CD4-positive, alpha-beta memory T cell (primary cell): ENCODE measurements around the gene QPCTL. TPM values are rescaled to one million over a fixed set of nuclear protein-coding genes. Genes with fewer than 3 reads are reported as not detected.
A peak's percentile ranks its signal among the peaks of the same experiment; 100 is the strongest.

Source experiments
- CTCF ChIA-PET: fragments of 350-600 bp; sonication (Branson Sonifier 250); formaldehyde crosslinking; loops from one replicate; lab custom pipeline; 2021; ENCODE audit warnings: inconsistent platforms; ENCODE audit not compliant: partially characterized antibody; lab: Charles Lee
- POLR2A ChIA-PET: fragments of 350-600 bp; sonication (Branson Sonifier 250); formaldehyde crosslinking; loops from one replicate; lab custom pipeline; 2021; ENCODE audit not compliant: partially characterized antibody; lab: Charles Lee
- DNase-seq, 5 donors: peaks; one replicate each; pipeline versions ENCODE4 v3.0.0 to v3.0.0-alpha.2; 2020 to 2022; ENCODE audit warnings: mixed read lengths in 1 of 5
- H3K27ac ChIP-seq: one replicate; pipeline ENCODE4 v1.7.0; 2013; ENCODE audit warnings: low read depth, low read length
- H3K27me3 ChIP-seq: 2 replicates; pipeline ENCODE4 v1.7.0; 2013; ENCODE audit warnings: mild to moderate bottlenecking, low read length, moderate library complexity; ENCODE audit not compliant: insufficient read depth
- H3K36me3 ChIP-seq: 2 replicates; pipeline ENCODE4 v1.7.0; 2013; ENCODE audit warnings: mild to moderate bottlenecking, low read length, moderate library complexity; ENCODE audit not compliant: insufficient read depth
- H3K4me1 ChIP-seq: 2 replicates; pipeline ENCODE4 v1.7.0; 2013; ENCODE audit warnings: mild to moderate bottlenecking, low read length, moderate library complexity; ENCODE audit not compliant: insufficient read depth
- H3K4me3 ChIP-seq, 2 donors: one replicate each; pipeline ENCODE4 v1.7.0; 2013; ENCODE audit warnings: low read length in 2 of 2, mild to moderate bottlenecking in 1 of 2
- H3K9me3 ChIP-seq, 2 donors: one replicate each; pipeline ENCODE4 v1.7.0; 2013; ENCODE audit warnings: low read length in 2 of 2, control low read depth in 1 of 2; ENCODE audit not compliant: control insufficient read depth in 1 of 2
- H3K27ac Mint-ChIP-seq, 7 donors: one replicate each; pipeline ENCODE4 v1.8.0; 2020 to 2021; ENCODE audit warnings: mixed read lengths in 7 of 7, mild to moderate bottlenecking in 6 of 7, inconsistent platforms in 3 of 7, moderate library complexity in 3 of 7
- H3K27me3 Mint-ChIP-seq, 2 donors: one replicate each; pipeline ENCODE4 v1.8.0; 2020 to 2021; ENCODE audit warnings: mixed read lengths in 2 of 2
- H3K36me3 Mint-ChIP-seq, 2 donors: one replicate each; pipeline ENCODE4 v1.8.0; 2020 to 2021; ENCODE audit warnings: mixed read lengths in 2 of 2, inconsistent platforms in 1 of 2, mild to moderate bottlenecking in 1 of 2
- H3K4me1 Mint-ChIP-seq, 4 donors: one replicate each; pipeline ENCODE4 v1.8.0; 2020 to 2021; ENCODE audit warnings: mixed read lengths in 4 of 4, mild to moderate bottlenecking in 1 of 4
- H3K4me3 Mint-ChIP-seq, 8 donors: one replicate each; pipeline ENCODE4 v1.8.0; 2020 to 2021; ENCODE audit warnings: mixed read lengths in 8 of 8, mild to moderate bottlenecking in 7 of 8, moderate library complexity in 6 of 8, inconsistent platforms in 3 of 8
- H3K9me3 Mint-ChIP-seq, 8 donors: one replicate each; pipeline ENCODE4 v1.8.0; 2020 to 2021; ENCODE audit warnings: mixed read lengths in 8 of 8, mild to moderate bottlenecking in 5 of 8, inconsistent platforms in 3 of 8, moderate library complexity in 1 of 8
- intact Hi-C: fragments of 100-400 bp; cut with micrococcal nuclease; formaldehyde crosslinking; loops from one replicate; pipeline ENCODE4 v1.15.1; 2023
- polyA plus RNA-seq, 2 donors: library from polyadenylated mRNA; unstranded; fragments of 300-500 nt; fragmentation: Illumina TruSeq; gene quantifications; one replicate each; pipeline ENCODE4 v1.2.3, GENCODE V29; 2021
- total RNA-seq, 2 experiments: library from RNA; stranded (reverse); gene quantifications; one replicate each; pipeline ENCODE4 v1.2.3, GENCODE V29; 2021

QPCTL gene
- total and polyA plus RNA-seq, 4 experiments from 2014 or later = 0.94 to 11.4 (median 6.1) TPM

DNA sequence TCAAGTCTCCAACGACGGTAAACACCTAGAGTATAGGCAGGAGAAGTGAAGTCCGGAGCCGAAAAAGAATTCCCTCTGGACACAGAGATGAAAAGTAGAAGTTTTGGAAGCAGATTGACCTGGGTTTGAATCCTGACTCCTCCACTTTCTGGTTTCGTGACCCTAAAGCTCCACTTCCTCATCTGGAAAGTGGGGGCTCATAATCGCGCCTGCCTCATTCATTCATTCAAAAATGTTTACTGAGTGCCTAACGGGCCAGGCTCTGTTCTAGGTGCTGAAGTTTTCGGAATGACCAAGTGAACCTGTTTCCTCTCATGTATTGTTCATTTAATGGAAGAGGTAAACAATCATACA lies 46.1 kb upstream of the QPCTL start:
- ChIA-PET CTCF (interaction anchor here (1.0 to 2.1 kb wide), 5 partner anchors 34 to 207 kb away, joined by 3 to 28 read pairs (median 6); no protein-coding TSS in a partner anchor), POLR2A (interaction anchor here (0.6 to 1.2 kb wide), 4 partner anchors 31 to 207 kb away, joined by 3 read pairs; no protein-coding TSS in a partner anchor)
- Histone ChIP-seq H3K9me3 (no peaks in the 10 kb centered on the region), H3K27me3 (no peaks in the 10 kb centered on the region), H3K27ac (peak overlapping the region; percentile 30), H3K4me1 (peaks cover 38% of the 10 kb centered on the region), H3K36me3 (no peaks in the 10 kb centered on the region), H3K4me3 (peak overlapping the region; percentile 42 to 75)
- Mint-ChIP-seq H3K9me3 (no peaks in the 10 kb centered on the region), H3K4me1 (peaks cover 15 to 37% (median 24%) of the 10 kb centered on the region in 4 donors), H3K4me3 (peak overlapping the region; percentile 83 to 91 (median 88)), H3K27ac (peak overlapping the region in 6 of 7 donors; percentile 59 to 89 (median 77)), H3K27me3 (no peaks in the 10 kb centered on the region), H3K36me3 (no peaks in the 10 kb centered on the region)
- intact Hi-C loops = no loop called here
- no peak for DNase-seq

DNA sequence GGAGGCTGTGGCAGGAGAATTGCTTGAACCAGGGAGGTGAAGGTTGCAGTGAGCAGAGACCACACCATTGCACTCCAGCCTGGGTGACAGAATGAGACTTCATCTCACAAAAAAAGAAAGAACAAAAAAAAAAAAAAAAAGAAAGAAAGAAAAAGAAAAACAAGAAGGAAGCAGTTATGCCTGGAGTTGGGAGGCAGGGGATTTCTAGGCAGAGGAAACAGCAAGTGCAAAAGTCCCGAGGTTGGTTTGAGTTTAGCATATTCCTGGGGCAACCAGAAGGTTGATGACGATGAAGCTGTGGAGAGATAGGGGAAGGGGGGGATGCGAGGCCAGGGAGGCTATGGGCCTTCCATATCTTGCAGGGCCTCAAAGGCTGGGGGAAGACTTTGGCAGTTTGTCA lies 41.7 kb upstream of the QPCTL start:
- DNase-seq = no peak
- H3K27me3 ChIP-seq = no peaks in the 10 kb centered on the region
- POLR2A ChIA-PET = interaction anchor here (0.6 to 1.3 kb wide), 2 partner anchors 9 to 66 kb away, joined by 4 to 6 read pairs; partner anchors contain the start of gene OPA3
- intact Hi-C loops = no loop called here
- Mint-ChIP-seq H3K27me3 (no peaks in the 10 kb centered on the region), H3K9me3 (no peaks in the 10 kb centered on the region), H3K27ac (peak overlapping the region in 1 of 7 donors; percentile 41), H3K36me3 (no peaks in the 10 kb centered on the region), H3K4me3 (no peak overlapping the region), H3K4me1 (peaks cover 5 to 9% (median 7%) of the 10 kb centered on the region in 4 donors)
- no peak overlapping the region for H3K27ac ChIP-seq
- peaks cover 10% of the 10 kb centered on the region for H3K4me1 ChIP-seq
- CTCF ChIA-PET = interaction anchor here (0.7 kb wide), 2 partner anchors 46 to 615 kb away, joined by 3 read pairs; no protein-coding TSS in a partner anchor
- H3K9me3 ChIP-seq = no peaks in the 10 kb centered on the region
- no peak overlapping the region for H3K4me3 ChIP-seq
- H3K36me3 ChIP-seq = no peaks in the 10 kb centered on the region

DNA sequence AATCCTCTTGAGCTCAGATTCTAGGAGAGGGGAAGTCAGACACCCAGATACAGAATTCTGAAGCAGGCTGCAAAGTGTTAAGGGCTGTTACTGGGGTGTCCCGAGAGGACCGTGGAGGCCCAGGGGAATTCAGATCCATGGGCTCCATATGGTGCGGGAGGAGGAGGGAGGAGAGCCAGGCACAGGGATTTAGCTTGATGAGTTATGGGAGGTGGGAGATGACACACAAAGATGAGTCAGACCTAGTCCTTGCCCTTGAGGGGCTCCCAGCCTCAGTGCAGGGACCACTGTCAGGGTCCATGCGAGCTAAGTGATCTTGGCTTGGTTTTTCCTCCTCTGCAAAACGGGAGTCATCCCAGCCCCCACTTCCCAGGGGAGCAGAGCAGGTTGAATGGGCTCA lies 38.8 kb upstream of the QPCTL start:
- Histone ChIP-seq H3K27me3 (no peaks in the 10 kb centered on the region), H3K9me3 (no peaks in the 10 kb centered on the region), H3K36me3 (no peaks in the 10 kb centered on the region), H3K4me3 (no peak overlapping the region), H3K27ac (no peak overlapping the region), H3K4me1 (no peaks in the 10 kb centered on the region)
- intact Hi-C loops = no loop called here
- POLR2A ChIA-PET = no interaction called here
- CTCF ChIA-PET = no interaction called here
- H3K4me3 Mint-ChIP-seq = no peak overlapping the region
- peaks cover 0 to under 1% of the 10 kb centered on the region in 2 donors for H3K27me3 Mint-ChIP-seq
- DNase-seq = no peak
- H3K9me3 Mint-ChIP-seq = no peaks in the 10 kb centered on the region
- H3K4me1 Mint-ChIP-seq = no peaks in the 10 kb centered on the region
- H3K36me3 Mint-ChIP-seq = no peaks in the 10 kb centered on the region
- no peak overlapping the region for H3K27ac Mint-ChIP-seq

DNA sequence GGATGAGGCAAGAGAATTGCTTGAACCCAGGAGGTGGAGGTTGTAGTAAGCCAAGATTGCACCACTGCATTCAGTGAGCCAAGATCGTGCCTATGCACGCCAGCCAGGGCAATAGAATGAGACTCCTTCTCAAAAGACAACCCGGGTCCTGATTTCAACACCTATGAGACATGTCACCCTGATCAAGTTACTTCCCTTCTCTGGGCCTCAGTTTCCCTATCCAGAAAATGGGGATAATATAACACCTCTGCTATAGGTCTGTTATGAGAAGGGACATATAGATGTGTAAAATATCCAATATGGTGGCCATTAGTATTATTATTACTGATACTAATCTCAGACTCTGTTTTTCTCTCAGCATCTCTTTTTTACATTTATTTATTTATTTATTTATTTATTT lies 37.4 kb upstream of the QPCTL start:
- ChIA-PET CTCF (no interaction called here), POLR2A (no interaction called here)
- Histone ChIP-seq H3K4me1 (no peaks in the 10 kb centered on the region), H3K27me3 (no peaks in the 10 kb centered on the region), H3K27ac (no peak overlapping the region), H3K4me3 (no peak overlapping the region), H3K9me3 (no peaks in the 10 kb centered on the region), H3K36me3 (no peaks in the 10 kb centered on the region)
- Mint-ChIP-seq H3K4me3 (peak overlapping the region in 1 of 8 donors; percentile 10), H3K36me3 (no peaks in the 10 kb centered on the region), H3K4me1 (peaks cover 0 to 3% (median under 1%) of the 10 kb centered on the region in 4 donors), H3K9me3 (no peaks in the 10 kb centered on the region), H3K27me3 (peaks cover 0 to 3% of the 10 kb centered on the region in 2 donors), H3K27ac (no peak overlapping the region)
- DNase-seq = no peak
- intact Hi-C loops = no loop called here

DNA sequence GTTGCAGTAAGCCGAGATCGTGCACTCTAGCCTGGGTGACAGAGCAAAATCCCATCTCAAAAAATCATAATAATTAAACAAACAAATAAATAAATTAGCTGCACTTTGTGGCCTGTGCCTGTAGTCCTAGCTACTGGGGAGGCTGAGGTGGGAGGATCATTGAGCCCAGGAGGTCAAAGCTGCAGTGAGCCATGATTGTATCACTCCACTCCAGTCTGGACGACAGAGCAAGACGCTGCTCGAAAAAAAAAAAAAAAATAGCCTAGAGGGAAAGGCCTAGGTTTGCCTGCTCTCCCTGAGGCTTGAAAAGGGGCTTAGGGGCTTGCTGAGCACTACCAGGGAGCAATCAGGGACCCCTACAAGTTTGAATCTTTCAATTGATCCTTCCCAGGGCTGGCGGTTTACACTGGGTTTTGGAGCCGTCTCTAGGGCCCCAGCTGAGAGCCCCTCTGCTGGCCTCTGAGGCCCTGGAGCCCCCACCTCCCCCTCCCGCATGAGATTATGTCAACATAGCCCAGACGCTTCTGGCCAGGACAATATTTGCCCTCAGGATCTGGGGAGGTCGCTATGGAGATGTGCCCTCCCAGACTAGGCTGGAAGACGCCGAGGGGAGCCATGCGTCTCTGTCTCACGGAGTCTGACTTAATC lies 34.8 kb upstream of the QPCTL start:
- intact Hi-C loops = no loop called here
- H3K4me3 Mint-ChIP-seq = no peak overlapping the region
- peaks cover 0 to 3% of the 10 kb centered on the region in 2 donors for H3K27me3 Mint-ChIP-seq
- ChIA-PET POLR2A (no interaction called here), CTCF (no interaction called here)
- H3K36me3 ChIP-seq = no peaks in the 10 kb centered on the region
- H3K27ac ChIP-seq = no peak overlapping the region
- H3K27ac Mint-ChIP-seq = no peak overlapping the region
- H3K4me1 Mint-ChIP-seq = peaks cover 0 to 6% (median under 1%) of the 10 kb centered on the region in 4 donors
- no peak for DNase-seq
- H3K4me1 ChIP-seq = no peaks in the 10 kb centered on the region
- H3K9me3 ChIP-seq = no peaks in the 10 kb centered on the region
- no peaks in the 10 kb centered on the region for H3K27me3 ChIP-seq
- H3K4me3 ChIP-seq = no peak overlapping the region
- H3K36me3 Mint-ChIP-seq = no peaks in the 10 kb centered on the region
- H3K9me3 Mint-ChIP-seq = no peaks in the 10 kb centered on the region

DNA sequence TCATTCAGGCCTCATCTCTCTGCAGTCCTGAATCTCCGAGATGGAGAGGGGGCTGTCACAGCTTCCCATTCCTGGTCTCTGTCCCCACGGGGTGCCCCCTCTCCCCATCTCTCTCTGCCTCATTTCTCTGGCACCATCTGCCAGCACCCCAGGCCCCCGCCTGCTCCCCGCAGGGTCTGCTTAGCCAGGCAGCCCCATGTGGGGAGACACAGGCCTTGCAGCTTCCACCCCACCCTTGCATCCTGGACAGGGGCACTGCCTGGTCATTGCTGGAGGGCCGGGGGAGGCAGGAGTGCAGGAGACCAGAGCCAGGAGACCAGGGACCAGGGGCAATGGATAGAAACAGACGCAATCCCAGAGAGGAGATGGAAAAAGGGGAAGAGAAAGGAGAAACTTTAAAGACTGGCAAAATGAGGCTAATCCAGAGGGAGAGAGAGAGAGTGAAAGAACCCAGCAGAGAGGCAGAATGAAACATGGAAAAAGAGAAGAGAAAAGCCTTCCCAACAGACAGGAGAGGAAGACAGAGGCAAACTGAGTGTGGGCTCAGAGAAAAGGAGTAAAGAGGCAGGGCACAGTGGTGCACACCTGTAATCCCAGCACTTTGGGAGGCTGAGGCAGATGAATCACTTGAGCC lies 33.3 kb upstream of the QPCTL start:
- Histone ChIP-seq H3K27me3 (no peaks in the 10 kb centered on the region), H3K4me1 (no peaks in the 10 kb centered on the region), H3K36me3 (no peaks in the 10 kb centered on the region), H3K4me3 (no peak overlapping the region), H3K9me3 (no peaks in the 10 kb centered on the region), H3K27ac (no peak overlapping the region)
- ChIA-PET CTCF (no interaction called here), POLR2A (no interaction called here)
- H3K36me3 Mint-ChIP-seq = no peaks in the 10 kb centered on the region
- no peak for DNase-seq
- peaks cover 0 to 6% (median under 1%) of the 10 kb centered on the region in 4 donors for H3K4me1 Mint-ChIP-seq
- peak overlapping the region in 1 of 7 donors; percentile 28 for H3K27ac Mint-ChIP-seq
- no peaks in the 10 kb centered on the region for H3K9me3 Mint-ChIP-seq
- H3K27me3 Mint-ChIP-seq = peaks cover 0 to 3% of the 10 kb centered on the region in 2 donors
- H3K4me3 Mint-ChIP-seq = no peak overlapping the region
- intact Hi-C loops = no loop called here

DNA sequence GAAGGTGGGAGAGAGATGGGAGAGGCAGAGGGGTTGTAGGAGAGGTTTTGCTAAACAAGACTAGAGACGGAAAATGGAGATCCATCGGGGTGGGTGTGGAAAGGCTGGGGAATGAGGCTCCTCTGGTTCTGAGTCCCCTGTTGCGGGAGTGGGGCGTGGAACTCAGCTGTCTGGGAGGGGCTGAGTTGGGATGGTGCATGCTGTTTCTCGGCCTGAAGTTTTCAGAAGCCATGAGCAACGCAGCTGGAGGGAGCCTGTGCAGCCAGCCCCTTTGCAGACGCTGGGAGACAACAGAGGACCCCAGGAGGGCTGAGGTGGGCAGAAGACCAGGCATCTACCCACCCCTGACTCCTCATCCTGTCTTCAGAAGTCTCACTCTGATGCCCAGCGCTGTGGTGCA lies 31.8 kb upstream of the QPCTL start:
- Mint-ChIP-seq H3K9me3 (no peaks in the 10 kb centered on the region), H3K27me3 (peaks cover 3% of the 10 kb centered on the region in 2 donors), H3K27ac (no peak overlapping the region), H3K4me3 (no peak overlapping the region), H3K4me1 (peaks cover 0 to 10% (median 4%) of the 10 kb centered on the region in 4 donors), H3K36me3 (no peaks in the 10 kb centered on the region)
- ChIA-PET CTCF (no interaction called here), POLR2A (interaction anchor here (1.0 kb wide), 1 partner anchor 22 kb away, joined by 3 read pairs; no protein-coding TSS in a partner anchor)
- no peaks in the 10 kb centered on the region for H3K9me3 ChIP-seq
- intact Hi-C loops = no loop called here
- H3K4me1 ChIP-seq = no peaks in the 10 kb centered on the region
- no peak for DNase-seq
- H3K36me3 ChIP-seq = no peaks in the 10 kb centered on the region
- H3K4me3 ChIP-seq = no peak overlapping the region
- no peaks in the 10 kb centered on the region for H3K27me3 ChIP-seq
- no peak overlapping the region for H3K27ac ChIP-seq
